SK-N-MC (cell line): ENCODE results near the gene GPR160.

Experiments used
- DNase-seq: peaks from one replicate; pipeline ENCODE4 v3.0.0-alpha.2; 2011; ENCODE audit warnings: low read depth, low spot score
- H3K27ac ChIP-seq: fragments of 200-600 bp; sonication (generic); 2 replicates; pipeline ENCODE4 v1.5.1; 2016; ENCODE audit warnings: mixed run types
- H3K36me3 ChIP-seq: fragments of 200-600 bp; sonication (generic); 2 replicates; pipeline ENCODE4 v1.6.1; 2017; ENCODE audit warnings: antibody characterized with exemption, low read length, mixed read lengths; ENCODE audit not compliant: insufficient read depth
- H3K4me3 ChIP-seq: fragments of 200-600 bp; sonication (generic); 2 replicates; pipeline ENCODE4 v1.5.1; 2016
- H3K9ac ChIP-seq: fragments of 200-600 bp; sonication (generic); 2 replicates; pipeline ENCODE4 v1.8.0; 2017; ENCODE audit warnings: mixed run types, mixed read lengths; ENCODE audit not compliant: insufficient read length
- H3K9me3 ChIP-seq: fragments of 200-600 bp; sonication (generic); 2 replicates; pipeline ENCODE4 v1.6.1; 2017; ENCODE audit warnings: low read depth, mild to moderate bottlenecking, antibody characterized with exemption, low read length, moderate library complexity, mixed read lengths
- EZH2 ChIP-seq: fragments of 200-600 bp; sonication (generic); IDR thresholded peaks from one replicate; pipeline ENCODE4 v1.6.1; 2017; ENCODE audit warnings: antibody characterized with exemption
- FOXP2 ChIP-seq: optimal IDR thresholded peaks from 2 replicates; pipeline ENCODE3; 2011; ENCODE audit warnings: mild to moderate bottlenecking, moderate library complexity; ENCODE audit not compliant: insufficient read depth; ENCODE audit errors: extremely low read length, control extremely low read depth
- POLR2AphosphoS5 ChIP-seq: IDR thresholded peaks from 2 replicates; pipeline ENCODE4 v1.6.1; 2012; ENCODE audit warnings: mild to moderate bottlenecking, low read depth, low read length, borderline replicate concordance

The GPR160 gene

DNA sequence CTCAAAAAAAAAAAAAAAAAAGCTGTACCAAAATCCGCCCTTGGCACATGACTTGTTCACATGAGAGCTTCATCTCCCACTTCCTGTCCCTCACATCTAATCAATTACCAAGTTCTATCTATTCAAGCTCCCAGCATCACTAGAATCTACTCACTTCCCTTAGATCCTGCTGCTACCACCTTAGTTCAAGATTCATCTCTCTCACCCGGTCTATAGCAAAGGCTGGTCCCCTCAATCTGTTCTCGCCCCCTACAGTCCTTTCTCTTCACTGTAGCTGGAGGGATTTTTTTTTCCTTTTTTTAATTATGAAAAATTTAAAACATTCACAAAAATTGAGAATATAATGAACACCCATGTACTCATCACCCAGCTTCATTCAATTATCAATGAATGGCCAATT is 16.7 kb upstream of the GPR160 start:
- TF ChIP-seq POLR2AphosphoS5 (no peak), FOXP2 (no peak), EZH2 (no peak)
- H3K27ac ChIP-seq = no peak overlapping the region
- H3K36me3 ChIP-seq = no peaks in the 10 kb centered on the region
- DNase-seq = no peak
- no peaks in the 10 kb centered on the region for H3K9me3 ChIP-seq
- no peak overlapping the region for H3K9ac ChIP-seq
- no peak overlapping the region for H3K4me3 ChIP-seq

DNA sequence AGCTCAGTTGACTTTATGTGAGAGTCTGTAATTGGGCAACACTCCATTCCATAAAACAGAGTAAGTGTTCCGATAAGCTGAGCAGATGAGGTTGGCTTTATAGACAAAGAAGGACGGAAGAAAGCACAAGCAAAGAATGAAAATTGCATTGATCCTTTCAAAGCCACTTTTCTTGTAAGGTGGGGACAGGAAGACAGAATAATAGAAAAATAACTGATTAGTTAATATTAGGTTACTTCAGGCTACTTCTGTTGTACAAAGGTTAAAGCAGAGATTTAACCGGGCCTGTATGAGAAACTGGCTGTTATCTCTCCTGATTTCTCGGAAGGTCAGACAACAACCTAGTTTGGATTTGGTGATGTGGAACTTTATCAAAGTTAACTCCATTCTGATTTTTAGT is 15.5 kb upstream of the GPR160 start:
- Histone ChIP-seq H3K9me3 (no peaks in the 10 kb centered on the region), H3K4me3 (no peak overlapping the region), H3K36me3 (no peaks in the 10 kb centered on the region), H3K27ac (no peak overlapping the region), H3K9ac (no peak overlapping the region)
- TF ChIP-seq POLR2AphosphoS5 = no peak
- no peak for TF ChIP-seq EZH2
- TF ChIP-seq FOXP2 = no peak
- no peak for DNase-seq

DNA sequence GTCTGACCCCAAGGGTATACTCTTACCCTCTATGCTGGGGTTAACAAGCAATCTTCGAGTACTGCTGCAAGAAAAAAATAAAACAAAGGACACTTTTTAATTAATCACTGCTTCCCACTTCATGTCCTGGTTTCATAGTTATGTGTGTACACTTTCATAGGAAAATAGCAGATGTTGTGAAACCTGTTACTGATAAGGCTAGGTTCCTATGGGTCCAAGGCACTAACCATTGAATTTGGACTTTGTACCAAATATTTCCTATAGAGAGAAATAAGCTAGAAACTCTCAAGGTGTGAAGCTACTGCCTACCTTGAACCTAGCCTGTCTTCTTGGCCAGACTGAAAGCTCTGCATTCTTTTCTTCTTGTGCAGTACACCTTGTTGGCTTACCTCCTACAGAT is 14.6 kb upstream of the GPR160 start:
- no peak overlapping the region for H3K4me3 ChIP-seq
- no peaks in the 10 kb centered on the region for H3K9me3 ChIP-seq
- no peaks in the 10 kb centered on the region for H3K36me3 ChIP-seq
- TF ChIP-seq FOXP2 (no peak), POLR2AphosphoS5 (no peak)
- H3K27ac ChIP-seq = no peak overlapping the region
- no peak for DNase-seq
- H3K9ac ChIP-seq = no peak overlapping the region

DNA sequence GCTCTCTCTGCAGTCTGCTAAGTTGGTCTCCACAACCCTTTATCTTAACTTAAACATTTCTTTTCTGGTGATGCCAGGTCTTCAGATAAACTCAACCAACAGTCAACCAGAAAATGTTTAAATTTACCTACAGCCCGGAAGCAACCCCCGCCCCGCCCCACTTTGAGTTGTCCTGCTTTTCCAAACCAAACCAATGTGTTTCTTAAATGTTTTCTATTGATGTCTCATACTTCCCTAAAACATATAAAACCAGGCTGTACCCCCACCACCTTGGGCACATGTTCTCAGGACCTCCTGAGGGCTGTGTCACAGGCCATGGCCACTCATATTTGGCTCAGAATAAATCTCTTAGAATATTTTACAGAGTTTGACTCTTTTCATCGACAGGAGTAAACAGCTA is 13.2 kb upstream of the GPR160 start:
- no peak overlapping the region for H3K27ac ChIP-seq
- H3K9me3 ChIP-seq = no peaks in the 10 kb centered on the region
- no peaks in the 10 kb centered on the region for H3K36me3 ChIP-seq
- DNase-seq = no peak
- H3K4me3 ChIP-seq = no peak overlapping the region
- TF ChIP-seq FOXP2 = no peak
- TF ChIP-seq POLR2AphosphoS5 = no peak
- TF ChIP-seq EZH2 = no peak
- H3K9ac ChIP-seq = no peak overlapping the region

DNA sequence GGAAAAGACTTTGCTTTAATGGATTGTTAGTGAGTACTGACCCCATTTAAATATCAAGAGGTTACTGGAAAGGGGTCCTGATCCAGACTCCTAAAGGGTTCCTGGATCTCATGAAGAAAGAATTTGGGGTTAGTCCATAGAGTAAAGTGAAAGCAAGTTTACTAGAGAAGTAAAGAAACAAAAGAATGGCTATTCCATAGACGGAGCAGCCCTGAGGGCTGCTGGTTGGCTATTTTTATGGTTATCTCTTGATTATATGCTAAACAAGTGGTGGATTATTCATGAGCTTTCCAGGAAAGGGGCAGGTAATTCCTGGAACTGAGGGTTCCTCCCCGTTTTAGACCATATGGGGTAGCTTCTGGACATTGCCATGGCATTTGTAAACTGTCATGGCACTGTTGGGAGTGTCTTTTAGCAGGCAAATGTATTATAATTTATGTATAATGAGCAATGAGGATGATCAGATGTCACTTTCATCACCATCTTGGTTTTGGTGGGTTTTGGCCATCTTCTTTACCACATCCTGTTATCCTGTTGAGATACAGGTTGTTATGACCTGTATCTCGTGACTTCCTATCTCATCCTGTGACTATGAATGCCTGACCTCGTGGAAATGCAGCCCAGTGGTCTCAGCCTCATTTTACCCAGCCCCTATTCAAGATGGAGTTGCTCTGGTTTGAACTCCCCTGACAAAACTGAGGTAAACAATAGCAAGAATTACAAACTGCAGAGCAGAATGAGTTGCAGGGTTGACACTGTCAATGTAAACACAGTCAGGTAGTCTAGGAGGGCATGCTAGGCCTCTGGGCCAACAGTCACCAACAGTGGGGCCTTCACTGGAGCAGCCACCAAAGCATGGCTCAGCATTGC is 10.3 kb upstream of the GPR160 start:
- H3K4me3 ChIP-seq = no peak overlapping the region
- H3K36me3 ChIP-seq = no peaks in the 10 kb centered on the region
- no peak overlapping the region for H3K9ac ChIP-seq
- TF ChIP-seq FOXP2 = no peak
- no peak for DNase-seq
- H3K9me3 ChIP-seq = no peaks in the 10 kb centered on the region
- H3K27ac ChIP-seq = no peak overlapping the region

- H3K27ac ChIP-seq = no peak overlapping the region
- no peaks in the 10 kb centered on the region for H3K9me3 ChIP-seq
- H3K9ac ChIP-seq = no peak overlapping the region
- DNase-seq = no peak
- H3K36me3 ChIP-seq = no peaks in the 10 kb centered on the region
- TF ChIP-seq EZH2 = no peak
- TF ChIP-seq FOXP2 = no peak
- TF ChIP-seq POLR2AphosphoS5 = no peak
- H3K4me3 ChIP-seq = no peak overlapping the region
These were observed 4.3 kb upstream of the GPR160 start for GRCh38 chr3:170033489-170033888.

- TF ChIP-seq FOXP2 (no peak), POLR2AphosphoS5 (no peak), EZH2 (no peak)
- peak overlapping the region; percentile 59 for H3K9ac ChIP-seq
- H3K27ac ChIP-seq = no peak overlapping the region
- DNase-seq = no peak
- no peaks in the 10 kb centered on the region for H3K9me3 ChIP-seq
- no peaks in the 10 kb centered on the region for H3K36me3 ChIP-seq
- peak overlapping the region; percentile 90 for H3K4me3 ChIP-seq
These were observed 777 bp downstream of the GPR160 start for GRCh38 chr3:170038434-170039110.

DNA sequence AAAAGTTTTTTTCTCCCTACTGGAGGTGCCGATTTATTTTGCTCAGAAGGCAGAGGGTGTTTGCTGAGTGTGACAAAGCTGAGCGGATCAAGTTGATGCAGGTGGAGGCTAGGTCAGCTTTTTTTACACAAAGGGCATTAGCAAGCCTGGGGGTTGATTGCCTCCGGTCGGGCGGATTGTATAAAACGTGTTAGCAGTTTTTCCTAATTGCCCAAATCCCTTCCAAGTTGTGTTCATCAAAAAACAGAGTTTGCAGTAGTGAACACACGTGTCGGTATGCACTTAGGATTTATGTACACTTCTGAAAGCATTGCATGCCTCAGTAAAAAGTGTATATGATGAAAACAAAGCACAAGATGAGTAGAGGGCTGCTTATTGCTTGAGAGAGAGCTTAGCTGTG is 2.6 kb downstream of the GPR160 start:
- H3K27ac ChIP-seq = no peak overlapping the region
- H3K36me3 ChIP-seq = no peaks in the 10 kb centered on the region
- no peak overlapping the region for H3K4me3 ChIP-seq
- TF ChIP-seq FOXP2 (no peak), EZH2 (no peak), POLR2AphosphoS5 (no peak)
- no peak for DNase-seq
- H3K9ac ChIP-seq = no peak overlapping the region
- no peaks in the 10 kb centered on the region for H3K9me3 ChIP-seq
